Measurements from ENCODE around the gene ACTN4.

The ACTN4 gene

GRCh38 chr19:38709671-38710415 lies 62.4 kb downstream of the ACTN4 start:
- no peak for TF ChIP-seq TAF1 (IDR thresholded peaks at IDR 0.05; ENCODE audit: borderline replicate concordance, low read depth, low read length)
- TF ChIP-seq POLR2AphosphoS5 (IDR thresholded peaks at IDR 0.05; ENCODE audit: low read depth, low read length), result no peak
- TF ChIP-seq POLR2A (IDR thresholded peaks at IDR 0.05; ENCODE audit: low read depth, low read length), result no peak
- no peak for FAIRE-seq
- no peak for DNase-seq (ENCODE audit: insufficient read length)

DNA sequence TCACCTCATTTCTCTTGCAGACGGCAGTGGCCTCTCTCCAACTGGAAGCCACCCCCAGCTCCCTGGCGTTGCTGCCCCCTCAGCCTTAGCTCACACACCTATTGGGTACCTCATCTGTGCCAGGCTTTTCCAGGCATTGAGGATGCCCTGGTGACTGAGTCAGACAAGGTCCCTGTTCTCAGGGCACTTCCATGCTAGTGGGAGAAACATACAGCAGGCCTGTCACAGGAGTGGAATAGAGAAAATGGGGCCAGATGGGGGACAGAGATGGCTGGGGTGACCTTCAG lies 62.9 kb downstream of the ACTN4 start:
- DNase-seq (ENCODE audit: insufficient read length) (no peak), FAIRE-seq (no peak)
- TF ChIP-seq POLR2A (IDR thresholded peaks at IDR 0.05; ENCODE audit: low read depth, low read length) (no peak), POLR2AphosphoS5 (IDR thresholded peaks at IDR 0.05; ENCODE audit: low read depth, low read length) (no peak), TAF1 (IDR thresholded peaks at IDR 0.05; ENCODE audit: borderline replicate concordance, low read depth, low read length) (no peak)

GRCh38 chr19:38710928-38711725 lies 63.7 kb downstream of the ACTN4 start:
- TF ChIP-seq POLR2A (IDR thresholded peaks at IDR 0.05; ENCODE audit: low read depth, low read length), result no peak
- TF ChIP-seq TAF1 (IDR thresholded peaks at IDR 0.05; ENCODE audit: borderline replicate concordance, low read depth, low read length), result no peak
- TF ChIP-seq POLR2AphosphoS5 (IDR thresholded peaks at IDR 0.05; ENCODE audit: low read depth, low read length), result no peak
- no peak for DNase-seq (ENCODE audit: insufficient read length)
- no peak for FAIRE-seq

DNA sequence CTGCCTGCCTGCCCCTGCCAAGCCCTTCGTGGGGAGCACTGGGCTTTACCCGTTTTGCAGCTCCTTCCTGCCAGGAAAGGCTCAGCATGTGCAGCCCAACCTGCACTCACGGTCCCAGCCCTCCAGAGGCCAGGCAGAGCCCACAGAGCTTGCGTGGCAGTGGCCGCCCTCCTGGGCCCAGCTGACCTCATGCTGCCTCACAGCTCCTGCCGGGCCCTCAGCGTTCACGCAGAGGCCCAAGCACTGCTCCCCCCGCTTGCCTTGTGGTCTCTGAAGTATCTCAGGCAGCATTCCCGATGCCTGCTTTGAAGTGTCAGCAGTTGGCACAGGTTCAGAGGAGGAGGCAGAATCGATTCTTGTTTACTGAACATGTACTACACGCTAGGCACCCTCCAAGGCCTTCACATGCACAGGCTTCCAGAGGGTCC lies 64.3 kb downstream of the ACTN4 start:
- no peak for TF ChIP-seq POLR2AphosphoS5 (IDR thresholded peaks at IDR 0.05; ENCODE audit: low read depth, low read length)
- DNase-seq (ENCODE audit: insufficient read length) (no peak), FAIRE-seq (no peak)

- DNase-seq (ENCODE audit: insufficient read length) (no peak), FAIRE-seq (no peak)
- TF ChIP-seq POLR2A (IDR thresholded peaks at IDR 0.05; ENCODE audit: low read depth, low read length) (0 out of 2 replicates have a peak, but pooled peaks have one; percentile 20), TAF1 (IDR thresholded peaks at IDR 0.05; ENCODE audit: borderline replicate concordance, low read depth, low read length) (no peak)
These were observed 64.8 kb downstream of the ACTN4 start for GRCh38 chr19:38712161-38712748.

DNA sequence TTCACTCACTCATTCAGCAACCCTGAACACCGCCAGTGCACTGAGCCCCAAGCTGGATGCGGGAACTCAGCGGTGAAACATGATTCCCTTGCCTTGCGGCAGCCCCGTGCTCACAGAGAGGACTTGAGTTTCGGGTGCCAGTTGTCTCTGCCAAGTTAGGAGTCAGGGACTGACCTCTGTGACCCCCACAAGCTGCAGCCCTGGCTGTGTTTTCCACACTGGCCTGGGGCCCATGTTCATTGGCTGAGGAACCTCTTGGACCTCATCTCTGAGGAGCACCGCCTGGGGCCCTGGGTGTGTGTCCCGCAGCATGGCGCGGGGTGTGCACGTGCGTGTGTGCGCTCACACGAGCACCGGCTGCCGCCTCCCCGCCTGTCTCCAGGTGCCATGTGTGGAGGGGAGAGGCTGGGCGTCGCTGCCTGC lies 65.8 kb downstream of the ACTN4 start:
- TF ChIP-seq POLR2AphosphoS5 (IDR thresholded peaks at IDR 0.05; ENCODE audit: low read depth, low read length) (no peak), POLR2A (IDR thresholded peaks at IDR 0.05; ENCODE audit: low read depth, low read length) (no peak), TAF1 (IDR thresholded peaks at IDR 0.05; ENCODE audit: borderline replicate concordance, low read depth, low read length) (no peak)
- FAIRE-seq, result no peak
- DNase-seq (ENCODE audit: insufficient read length), result no peak

DNA sequence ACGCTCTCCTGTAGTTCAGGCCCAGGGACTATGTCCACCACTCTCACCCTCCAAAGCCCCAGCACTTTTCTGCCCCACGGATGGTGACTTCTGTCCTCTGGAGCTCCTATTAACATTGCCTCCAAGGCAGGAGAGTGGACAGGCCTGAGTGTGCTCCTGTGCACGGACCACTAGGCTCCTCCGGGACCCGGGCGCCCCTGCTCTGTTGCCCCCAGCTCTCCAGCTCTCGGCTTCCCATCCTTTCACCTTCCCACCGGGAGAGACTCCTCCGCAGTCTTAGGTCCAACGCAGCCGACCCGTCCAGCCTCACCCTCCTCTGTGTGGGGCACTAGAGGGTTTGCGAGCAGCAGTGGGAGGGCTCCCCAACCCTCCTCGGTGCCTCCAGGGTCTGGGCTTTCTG lies 66.4 kb downstream of the ACTN4 start:
- DNase-seq (ENCODE audit: insufficient read length) (no peak), FAIRE-seq (no peak)
- no peak for TF ChIP-seq TAF1 (IDR thresholded peaks at IDR 0.05; ENCODE audit: borderline replicate concordance, low read depth, low read length)
- TF ChIP-seq POLR2AphosphoS5 (IDR thresholded peaks at IDR 0.05; ENCODE audit: low read depth, low read length), result no peak
- TF ChIP-seq POLR2A (IDR thresholded peaks at IDR 0.05; ENCODE audit: low read depth, low read length), result no peak

- no peak for DNase-seq (ENCODE audit: insufficient read length)
- no peak for TF ChIP-seq POLR2A (IDR thresholded peaks at IDR 0.05; ENCODE audit: low read depth, low read length)
- no peak for TF ChIP-seq TAF1 (IDR thresholded peaks at IDR 0.05; ENCODE audit: borderline replicate concordance, low read depth, low read length)
- TF ChIP-seq POLR2AphosphoS5 (IDR thresholded peaks at IDR 0.05; ENCODE audit: low read depth, low read length), result no peak
- FAIRE-seq, result no peak
These were observed 66.9 kb downstream of the ACTN4 start for GRCh38 chr19:38714354-38714778.

GRCh38 chr19:38715555-38715954 lies 68.1 kb downstream of the ACTN4 start:
- no peak for FAIRE-seq
- TF ChIP-seq POLR2AphosphoS5 (IDR thresholded peaks at IDR 0.05; ENCODE audit: low read depth, low read length) (no peak), POLR2A (IDR thresholded peaks at IDR 0.05; ENCODE audit: low read depth, low read length) (no peak), TAF1 (IDR thresholded peaks at IDR 0.05; ENCODE audit: borderline replicate concordance, low read depth, low read length) (no peak)
- DNase-seq (ENCODE audit: insufficient read length), result no peak

GRCh38 chr19:38717051-38717450 lies 69.6 kb downstream of the ACTN4 start:
- TF ChIP-seq TAF1 (IDR thresholded peaks at IDR 0.05; ENCODE audit: borderline replicate concordance, low read depth, low read length) (no peak), POLR2AphosphoS5 (IDR thresholded peaks at IDR 0.05; ENCODE audit: low read depth, low read length) (no peak), POLR2A (IDR thresholded peaks at IDR 0.05; ENCODE audit: low read depth, low read length) (no peak)
- DNase-seq (ENCODE audit: insufficient read length) (no peak), FAIRE-seq (no peak)

DNA sequence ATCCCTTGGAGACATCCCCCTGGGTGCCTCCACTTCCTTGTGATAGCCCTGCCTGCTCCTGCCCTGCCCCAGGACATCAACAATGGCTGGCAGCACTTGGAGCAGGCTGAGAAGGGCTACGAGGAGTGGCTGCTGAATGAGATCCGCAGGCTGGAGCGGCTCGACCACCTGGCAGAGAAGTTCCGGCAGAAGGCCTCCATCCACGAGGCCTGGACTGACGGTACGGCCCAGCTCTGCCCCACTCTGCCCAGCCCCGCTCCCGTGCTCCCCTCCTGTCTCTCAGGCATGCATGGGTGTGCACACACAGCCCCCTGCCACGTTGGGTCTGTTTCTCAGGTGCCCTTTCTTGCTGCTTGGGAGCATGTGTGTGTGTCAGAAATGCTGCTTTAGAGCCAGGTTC lies 70.4 kb downstream of the ACTN4 start:
- TF ChIP-seq POLR2AphosphoS5 (IDR thresholded peaks at IDR 0.05; ENCODE audit: low read depth, low read length), result no peak
- TF ChIP-seq POLR2A (IDR thresholded peaks at IDR 0.05; ENCODE audit: low read depth, low read length), result no peak
- TF ChIP-seq TAF1 (IDR thresholded peaks at IDR 0.05; ENCODE audit: borderline replicate concordance, low read depth, low read length), result no peak
- no peak for FAIRE-seq
- DNase-seq (ENCODE audit: insufficient read length), result no peak

Measured in GM12892 (cell line).